HepG2 (cell line): Measurements from ENCODE around the gene NSUN6. TPM values are rescaled to one million over a fixed set of nuclear protein-coding genes. Genes with fewer than 3 reads are reported as not detected.
A peak's percentile ranks its signal among the peaks of the same experiment; 100 is the strongest.

Experiments used
- ATAC-seq: fragments of 200-7000 bp; cut with Tn5 transposase; 3 replicates; pipeline ENCODE4 v1.9.1; 2020; ENCODE audit warnings: mild to moderate bottlenecking, moderate library complexity
- BruUV-seq: library from RNA; stranded (reverse); fragments of 400-500 nt; replicated peaks from 2 replicates; lab custom pipeline; 2021; lab: Mats Ljungman, UMichigan
- CTCF ChIA-PET: fragments of 300-600 bp; formaldehyde crosslinking; extraction: SDS; loops from one replicate; lab custom pipeline; 2021; ENCODE audit warnings: low total read pairs, inconsistent platforms, low intra/inter-chr PET ratio; lab: Yijun Ruan, JAX
- POLR2A ChIA-PET: fragments of 350-600 bp; sonication (Branson Sonifier 250); formaldehyde crosslinking; loops from one replicate; lab custom pipeline; 2020; ENCODE audit warnings: antibody characterized with exemption, inconsistent platforms; lab: Yijun Ruan, JAX
- DNase-seq: peaks from one replicate; pipeline ENCODE4 v3.0.0-alpha.2; 2015; ENCODE audit warnings: low spot score
- FAIRE-seq: peaks from 3 replicates; lab custom pipeline; 2011; peaks lifted over from hg19 to GRCh38; lab: Jason Lieb, UNC
- H2AFZ ChIP-seq: one replicate; pipeline ENCODE4 v1.6.1; 2011; ENCODE audit warnings: low read length, inconsistent platforms
- H3K27ac ChIP-seq: fragments of 300-600 bp; 3 replicates; pipeline ENCODE4 v1.8.0; 2011; ENCODE audit warnings: mixed run types, mild to moderate bottlenecking, mixed read lengths, low read length, inconsistent platforms; ENCODE audit not compliant: insufficient read depth; ENCODE audit errors: extremely low read length
- H3K27me3 ChIP-seq, 2 experiments: fragments of 200-600 bp in 1 of 2; 2 replicates in 1 of 2; 3 replicates in 1 of 2; pipeline versions ENCODE4 v1.6.0 to v1.8.0; 2011; ENCODE audit warnings: low read length in 2 of 2, mild to moderate bottlenecking in 2 of 2, moderate library complexity in 2 of 2, inconsistent platforms in 1 of 2; ENCODE audit not compliant: insufficient read depth in 2 of 2, control insufficient read depth in 1 of 2
- H3K36me3 ChIP-seq, 2 experiments: fragments of 200-600 bp in 1 of 2; replicated peaks in 1 of 2; 2 replicates in 1 of 2; 3 replicates in 1 of 2; pipeline versions ENCODE4 v1.5.1 to v1.8.0; 2011; ENCODE audit warnings: low read length in 2 of 2, inconsistent platforms in 1 of 2; ENCODE audit not compliant: insufficient read depth in 2 of 2, control insufficient read depth in 1 of 2
- H3K4me1 ChIP-seq: 2 replicates; pipeline ENCODE4 v1.5.1; 2012; ENCODE audit warnings: low read length, inconsistent platforms; ENCODE audit not compliant: insufficient read depth
- H3K4me2 ChIP-seq: 2 replicates; pipeline ENCODE4 v1.6.0; 2011; ENCODE audit warnings: low read depth, low read length, inconsistent platforms
- H3K4me3 ChIP-seq, 3 experiments: fragments of 200-600 bp in 1 of 3; sonication (generic), shearing (Covaris generic) in 1 of 3; replicated peaks in 1 of 3; 2 replicates each; pipeline ENCODE4 v1.5.1; 2011 to 2016; ENCODE audit warnings: low read length in 3 of 3, inconsistent platforms in 2 of 3, low read depth in 2 of 3, mild to moderate bottlenecking in 2 of 3, control low read depth in 1 of 3, mixed read lengths in 1 of 3; ENCODE audit not compliant: insufficient read depth in 1 of 3
- H3K79me2 ChIP-seq: one replicate; pipeline ENCODE4 v1.6.1; 2011; ENCODE audit warnings: low read length, inconsistent platforms; ENCODE audit not compliant: insufficient read depth
- H3K9ac ChIP-seq: 2 replicates; pipeline ENCODE4 v1.6.0; 2011; ENCODE audit warnings: mild to moderate bottlenecking, low read depth, low read length, inconsistent platforms; ENCODE audit not compliant: insufficient read depth
- H3K9me3 ChIP-seq: 2 replicates; pipeline ENCODE4 v1.5.1; 2012; ENCODE audit warnings: mild to moderate bottlenecking, low read length
- H4K20me1 ChIP-seq: 2 replicates; pipeline ENCODE4 v1.6.0; 2011; ENCODE audit warnings: inconsistent platforms, mild to moderate bottlenecking, low read length, moderate library complexity; ENCODE audit not compliant: insufficient read depth
- ZNF232 ChIP-seq: sonication (generic); formaldehyde crosslinking; IDR thresholded peaks from 2 replicates; pipeline ENCODE4 v1.4.0; 2020; ENCODE audit warnings: missing genetic modification reagents, borderline replicate concordance
- ZNF432 ChIP-seq: sonication (generic); formaldehyde crosslinking; IDR thresholded peaks from 2 replicates; pipeline ENCODE4 v1.5.0; 2020; ENCODE audit warnings: missing genetic modification reagents, mild to moderate bottlenecking, borderline replicate concordance
- WGBS: methylation state at CpG from one replicate; pipeline ENCODE4 v1.1.6; 2017; ENCODE audit warnings: low lambda C conversion rate; 5-methylcytosine and 5-hydroxymethylcytosine counted together
- in situ Hi-C: cut with HindIII; loops from 2 replicates; pipeline ENCODE4 v1.10.0; 2017; ENCODE audit warnings: low pct_unique_long_range_greater_than_20kb; ENCODE audit not compliant: extremely low pct_ligation_motif_present
- intact Hi-C: fragments of 100-400 bp; cut with micrococcal nuclease; formaldehyde crosslinking; loops from one replicate; pipeline ENCODE4 v1.10.0; 2022; ENCODE audit not compliant: unreplicated experiment
- polyA plus RNA-seq, 8 experiments: library from polyadenylated mRNA; depleted of rRNA in 3 of 8; stranded (reverse) in 7 of 8; unstranded in 1 of 8; fragments of >200 nt; fragmentation: Illumina TruSeq in 4 of 8; extraction: Trizol in 4 of 8; gene quantifications; 2 replicates each; pipeline versions ENCODE4 v1.2.1 to v1.2.3, GENCODE V29; 2011 to 2016; ENCODE audit warnings: low read depth in 4 of 8, missing spikeins in 1 of 8, mixed read lengths in 1 of 8; ENCODE audit not compliant: insufficient read depth in 1 of 8
- total RNA-seq, 5 experiments: library from RNA; depleted of rRNA; stranded (reverse); fragments of >200 nt; fragmentation: Illumina TruSeq; extraction: Trizol; gene quantifications; 2 replicates each; pipeline ENCODE4 v1.2.3, GENCODE V29; 2016; ENCODE audit warnings: low read depth in 1 of 5
- TF ChIP-seq, protein P1 (sequence below): sonication (generic); formaldehyde crosslinking; IDR thresholded peaks from 2 replicates; pipeline ENCODE4 v1.4.0; 2020; ENCODE audit warnings: missing genetic modification reagents

The NSUN6 gene
- total and polyA plus RNA-seq, 2 of the 13 experiments (the other 11 are each of a cell fraction or from before 2014, with no cell fraction given) = 17.2 to 19.3 TPM

GRCh38 chr10:18557960-18558359, 93.4 kb downstream of the NSUN6 start:
- BruUV-seq = no TSS peak
- CTCF ChIA-PET = no interaction called here

More at GRCh38 chr10:18557960-18558359, 93.4 kb downstream of the NSUN6 start:
- peaks cover 86% of the 10 kb centered on the region for H3K9me3 ChIP-seq
- intact Hi-C loops = no loop called here
- H3K4me2 ChIP-seq = no peak overlapping the region
- WGBS = 96% methylated on average over 1 of the region's 1 CpG
- no peak overlapping the region for H3K4me3 ChIP-seq
- in situ Hi-C loops = no loop called here
- no peaks in the 10 kb centered on the region for H3K4me1 ChIP-seq
- H3K27ac ChIP-seq = no peak overlapping the region
- ATAC-seq = no peak
- POLR2A ChIA-PET = no interaction called here
- no peak overlapping the region for H3K9ac ChIP-seq
- H3K27me3 ChIP-seq = no peaks in the 10 kb centered on the region
- TF ChIP-seq ZNF432 (CRISPR knock-in tag) = no peak
- TF ChIP-seq ZNF232 = no peak
- TF ChIP-seq, protein P1, sequence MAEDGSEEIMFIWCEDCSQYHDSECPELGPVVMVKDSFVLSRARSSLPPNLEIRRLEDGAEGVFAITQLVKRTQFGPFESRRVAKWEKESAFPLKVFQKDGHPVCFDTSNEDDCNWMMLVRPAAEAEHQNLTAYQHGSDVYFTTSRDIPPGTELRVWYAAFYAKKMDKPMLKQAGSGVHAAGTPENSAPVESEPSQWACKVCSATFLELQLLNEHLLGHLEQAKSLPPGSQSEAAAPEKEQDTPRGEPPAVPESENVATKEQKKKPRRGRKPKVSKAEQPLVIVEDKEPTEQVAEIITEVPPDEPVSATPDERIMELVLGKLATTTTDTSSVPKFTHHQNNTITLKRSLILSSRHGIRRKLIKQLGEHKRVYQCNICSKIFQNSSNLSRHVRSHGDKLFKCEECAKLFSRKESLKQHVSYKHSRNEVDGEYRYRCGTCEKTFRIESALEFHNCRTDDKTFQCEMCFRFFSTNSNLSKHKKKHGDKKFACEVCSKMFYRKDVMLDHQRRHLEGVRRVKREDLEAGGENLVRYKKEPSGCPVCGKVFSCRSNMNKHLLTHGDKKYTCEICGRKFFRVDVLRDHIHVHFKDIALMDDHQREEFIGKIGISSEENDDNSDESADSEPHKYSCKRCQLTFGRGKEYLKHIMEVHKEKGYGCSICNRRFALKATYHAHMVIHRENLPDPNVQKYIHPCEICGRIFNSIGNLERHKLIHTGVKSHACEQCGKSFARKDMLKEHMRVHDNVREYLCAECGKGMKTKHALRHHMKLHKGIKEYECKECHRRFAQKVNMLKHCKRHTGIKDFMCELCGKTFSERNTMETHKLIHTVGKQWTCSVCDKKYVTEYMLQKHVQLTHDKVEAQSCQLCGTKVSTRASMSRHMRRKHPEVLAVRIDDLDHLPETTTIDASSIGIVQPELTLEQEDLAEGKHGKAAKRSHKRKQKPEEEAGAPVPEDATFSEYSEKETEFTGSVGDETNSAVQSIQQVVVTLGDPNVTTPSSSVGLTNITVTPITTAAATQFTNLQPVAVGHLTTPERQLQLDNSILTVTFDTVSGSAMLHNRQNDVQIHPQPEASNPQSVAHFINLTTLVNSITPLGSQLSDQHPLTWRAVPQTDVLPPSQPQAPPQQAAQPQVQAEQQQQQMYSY (CRISPR knock-in tag) = 0 out of 2 replicates have a peak, but pooled peaks have one; percentile 28
- FAIRE-seq = no peak
- no peaks in the 10 kb centered on the region for H3K79me2 ChIP-seq
- H3K36me3 ChIP-seq = peaks cover 3 to 44% of the 10 kb centered on the region in 2 experiments; a peak in 4 of 5 replicates
- H2AFZ ChIP-seq = no peak overlapping the region
- H4K20me1 ChIP-seq = no peaks in the 10 kb centered on the region
- no peak for DNase-seq
